H9 (cell line): ENCODE results near the gene BIRC7. TPM values are rescaled to one million over a fixed set of nuclear protein-coding genes. Genes with fewer than 3 reads are reported as not detected.

Experiments
- DNase-seq: peaks from one replicate; pipeline ENCODE4 v3.0.0-alpha.2; 2017
- H2AFZ ChIP-seq: one replicate; pipeline ENCODE4 v1.6.1; 2013; ENCODE audit warnings: mild to moderate bottlenecking, low read length, control low read depth, moderate library complexity
- H2AK5ac ChIP-seq: 2 replicates; pipeline ENCODE4 v1.6.1; 2013; ENCODE audit warnings: low read length, control low read depth, mixed read lengths; ENCODE audit not compliant: insufficient read length
- H2BK120ac ChIP-seq: one replicate; pipeline ENCODE4 v1.6.1; 2013; ENCODE audit warnings: low read depth, mild to moderate bottlenecking, low read length, control low read depth, inconsistent platforms; ENCODE audit not compliant: poor library complexity, severe bottlenecking
- H2BK12ac ChIP-seq: 2 replicates; pipeline ENCODE4 v1.6.1; 2013; ENCODE audit warnings: low read length, control low read depth, mixed read lengths, low read depth; ENCODE audit not compliant: insufficient read length
- H2BK15ac ChIP-seq: 2 replicates; pipeline ENCODE4 v1.6.1; 2013; ENCODE audit warnings: low read depth, low read length, control low read depth
- H2BK20ac ChIP-seq: one replicate; pipeline ENCODE4 v1.6.1; 2013; ENCODE audit warnings: low read depth, mild to moderate bottlenecking, low read length, control low read depth, inconsistent platforms; ENCODE audit not compliant: poor library complexity, severe bottlenecking
- H2BK5ac ChIP-seq: 2 replicates; pipeline ENCODE4 v1.6.1; 2013; ENCODE audit warnings: low read length, control low read depth, mixed read lengths; ENCODE audit not compliant: insufficient read length
- H3K14ac ChIP-seq: 2 replicates; pipeline ENCODE4 v1.6.1; 2013; ENCODE audit warnings: low read length, control low read depth; ENCODE audit not compliant: insufficient read depth
- H3K18ac ChIP-seq: 2 replicates; pipeline ENCODE4 v1.6.1; 2013; ENCODE audit warnings: low read depth, mild to moderate bottlenecking, mixed read lengths, low read length, control low read depth; ENCODE audit not compliant: insufficient read length
- H3K23ac ChIP-seq: 2 replicates; pipeline ENCODE4 v1.6.1; 2013; ENCODE audit warnings: low read length, control low read depth, mixed read lengths, low read depth; ENCODE audit not compliant: insufficient read length
- H3K23me2 ChIP-seq: 2 replicates; pipeline ENCODE4 v1.6.1; 2013; ENCODE audit warnings: low read depth, mild to moderate bottlenecking, mixed read lengths, low read length, control low read depth; ENCODE audit not compliant: insufficient read length, poor library complexity, severe bottlenecking
- H3K27ac ChIP-seq: 2 replicates; pipeline ENCODE4 v1.5.1; 2013; ENCODE audit warnings: low read length, control low read depth, mixed read lengths, low read depth; ENCODE audit not compliant: insufficient read length
- H3K27me3 ChIP-seq: 2 replicates; pipeline ENCODE4 v1.6.1; 2013; ENCODE audit warnings: low read length, control low read depth, inconsistent platforms; ENCODE audit not compliant: insufficient read depth
- H3K4ac ChIP-seq: 2 replicates; pipeline ENCODE4 v1.6.1; 2013; ENCODE audit warnings: low read depth, mild to moderate bottlenecking, control low read depth, inconsistent platforms, low read length, moderate library complexity
- H3K4me1 ChIP-seq: 2 replicates; pipeline ENCODE4 v1.6.1; 2013; ENCODE audit warnings: low read length, control low read depth, inconsistent platforms; ENCODE audit not compliant: insufficient read depth
- H3K4me2 ChIP-seq: 2 replicates; pipeline ENCODE4 v1.6.1; 2013; ENCODE audit warnings: low read length, control low read depth, mixed read lengths; ENCODE audit not compliant: insufficient read length, insufficient read depth
- H3K56ac ChIP-seq: 2 replicates; pipeline ENCODE4 v1.6.1; 2013; ENCODE audit warnings: low read depth, mild to moderate bottlenecking, mixed read lengths, low read length, control low read depth; ENCODE audit not compliant: insufficient read length
- H3K79me1 ChIP-seq: 2 replicates; pipeline ENCODE4 v1.6.1; 2013; ENCODE audit warnings: low read depth, mild to moderate bottlenecking, moderate library complexity, low read length, control low read depth, inconsistent platforms; ENCODE audit not compliant: insufficient read depth, poor library complexity, severe bottlenecking
- H3K79me2 ChIP-seq: 2 replicates; pipeline ENCODE4 v1.6.1; 2013; ENCODE audit warnings: low read length, control low read depth, inconsistent platforms; ENCODE audit not compliant: insufficient read depth
- H3K9ac ChIP-seq: 2 replicates; pipeline ENCODE4 v1.6.1; 2013; ENCODE audit warnings: low read length, control low read depth, mixed read lengths; ENCODE audit not compliant: insufficient read length; ENCODE audit errors: extremely low read depth
- H3K9me3 ChIP-seq: one replicate; pipeline ENCODE4 v1.6.1; 2013; ENCODE audit warnings: low read depth, low read length, inconsistent platforms; ENCODE audit not compliant: control insufficient read depth
- H3T11ph ChIP-seq: one replicate; pipeline ENCODE4 v1.6.1; 2013; ENCODE audit warnings: mild to moderate bottlenecking, low read length, control low read depth, inconsistent platforms
- H4K20me1 ChIP-seq: one replicate; pipeline ENCODE4 v1.6.1; 2013; ENCODE audit not compliant: control insufficient read depth, insufficient read length, insufficient read depth
- H4K5ac ChIP-seq: 2 replicates; pipeline ENCODE4 v1.6.1; 2013; ENCODE audit warnings: low read depth, mild to moderate bottlenecking, mixed read lengths, low read length, control low read depth; ENCODE audit not compliant: insufficient read length
- H4K8ac ChIP-seq: replicated peaks from 2 replicates; pipeline ENCODE4 v1.6.1; 2013; ENCODE audit warnings: low read length, control low read depth, mixed read lengths, low read depth; ENCODE audit not compliant: insufficient read length
- H4K91ac ChIP-seq: 2 replicates; pipeline ENCODE4 v1.6.1; 2013; ENCODE audit warnings: low read depth, mild to moderate bottlenecking, moderate library complexity, mixed read lengths, low read length, control low read depth; ENCODE audit not compliant: insufficient read length
- H3K27ac Mint-ChIP-seq, 3 experiments: 2 replicates in 2 of 3; 3 replicates in 1 of 3; pipeline ENCODE4 v1.8.0; 2020 to 2021; ENCODE audit warnings: mixed read lengths in 3 of 3, mild to moderate bottlenecking in 1 of 3, moderate library complexity in 1 of 3
- H3K27me3 Mint-ChIP-seq: 2 replicates; pipeline ENCODE4 v1.8.0; 2021; ENCODE audit warnings: low read depth, mild to moderate bottlenecking, moderate library complexity, mixed read lengths
- H3K36me3 Mint-ChIP-seq, 3 experiments: 2 replicates in 2 of 3; 3 replicates in 1 of 3; pipeline ENCODE4 v1.8.0; 2020 to 2021; ENCODE audit warnings: low read depth in 3 of 3, mixed read lengths in 3 of 3; ENCODE audit not compliant: insufficient read depth in 1 of 3
- H3K4me1 Mint-ChIP-seq, 2 experiments: 2 replicates each; pipeline ENCODE4 v1.8.0; 2020; ENCODE audit warnings: mixed read lengths in 2 of 2
- H3K4me3 Mint-ChIP-seq, 2 experiments: 2 replicates in 1 of 2; 3 replicates in 1 of 2; pipeline ENCODE4 v1.8.0; 2020 to 2021; ENCODE audit warnings: mild to moderate bottlenecking in 2 of 2, mixed read lengths in 2 of 2, moderate library complexity in 1 of 2
- H3K9me3 Mint-ChIP-seq, 2 experiments: 2 replicates in 1 of 2; 3 replicates in 1 of 2; pipeline ENCODE4 v1.8.0; 2020; ENCODE audit warnings: mild to moderate bottlenecking in 2 of 2, mixed read lengths in 2 of 2, moderate library complexity in 1 of 2
- WGBS: extraction: QIAGEN DNeasy Blood & Tissue Kit; methylation state at CpG from one replicate; pipeline ENCODE4 v1.1.7; 2013; ENCODE audit warnings: missing lambda C conversion rate, low lambda C conversion rate, mixed read lengths; ENCODE audit not compliant: insufficient read length; ENCODE audit errors: extremely low coverage; 5-methylcytosine and 5-hydroxymethylcytosine counted together
- total RNA-seq: library from RNA; stranded (reverse); gene quantifications from 2 replicates; pipeline ENCODE4 v1.2.1, GENCODE V29; 2021
- TF ChIP-seq, protein P1 (sequence below): fragments of 200-600 bp; sonication (generic); conservative IDR thresholded peaks from 3 replicates; pipeline ENCODE4 v1.8.0; 2021; ENCODE audit warnings: antibody characterized with exemption, mild to moderate bottlenecking

Gene BIRC7
- total RNA-seq, 1 experiment from 2014 or later: not detected

- Mint-ChIP-seq H3K27me3 (peaks cover 32% of the 10 kb centered on the region), H3K4me3 (peak overlapping the region in 1 of 2 experiments; percentile 17; a peak in 2 of 5 replicates), H3K4me1 (peaks cover 10 to 36% of the 10 kb centered on the region in 2 experiments), H3K9me3 (peaks cover 0 to 1% of the 10 kb centered on the region in 2 experiments; a peak in 1 of 5 replicates), H3K36me3 (peaks cover 3 to 4% (median 3%) of the 10 kb centered on the region in 3 experiments; a peak in 4 of 7 replicates), H3K27ac (no peak overlapping the region; a peak in 2 of 7 replicates)
- peaks cover 9% of the 10 kb centered on the region for H3K23me2 ChIP-seq
- H2BK15ac ChIP-seq: no peak overlapping the region
- no peaks in the 10 kb centered on the region; the same call in 1 of the 2 replicates for H3K79me2 ChIP-seq
- H3K4me1 ChIP-seq: no peaks in the 10 kb centered on the region
- H2AFZ ChIP-seq: no peak overlapping the region
- no peak overlapping the region for H3K4me2 ChIP-seq
- H3K79me1 ChIP-seq: no peaks in the 10 kb centered on the region
- H2BK5ac ChIP-seq: no peak overlapping the region
- no peak overlapping the region for H3K18ac ChIP-seq
- no peaks in the 10 kb centered on the region for H3K27me3 ChIP-seq
- H2BK20ac ChIP-seq: no peak overlapping the region
- no peak for DNase-seq
- no peak overlapping the region for H4K8ac ChIP-seq
- no peaks in the 10 kb centered on the region for H4K20me1 ChIP-seq
- no peak overlapping the region for H3K23ac ChIP-seq
- no CpG with 5 or more reads among the region's 25 CpGs for whole genome bisulfite sequencing
- no peak overlapping the region for H3K27ac ChIP-seq
- H4K5ac ChIP-seq: peak overlapping the region; percentile 77
- no peak overlapping the region for H4K91ac ChIP-seq
- no peak overlapping the region for H2AK5ac ChIP-seq
- H3K9ac ChIP-seq: no peak overlapping the region
- no peak overlapping the region for H3K4ac ChIP-seq
- peak overlapping the region; percentile 6; the same call in 1 of the 2 replicates for H3K14ac ChIP-seq
- no peak overlapping the region for H2BK12ac ChIP-seq
- H2BK120ac ChIP-seq: no peak overlapping the region
- no peak overlapping the region for H3T11ph ChIP-seq
- no peak overlapping the region for H3K56ac ChIP-seq
- no peaks in the 10 kb centered on the region for H3K9me3 ChIP-seq
- TF ChIP-seq, protein P1, sequence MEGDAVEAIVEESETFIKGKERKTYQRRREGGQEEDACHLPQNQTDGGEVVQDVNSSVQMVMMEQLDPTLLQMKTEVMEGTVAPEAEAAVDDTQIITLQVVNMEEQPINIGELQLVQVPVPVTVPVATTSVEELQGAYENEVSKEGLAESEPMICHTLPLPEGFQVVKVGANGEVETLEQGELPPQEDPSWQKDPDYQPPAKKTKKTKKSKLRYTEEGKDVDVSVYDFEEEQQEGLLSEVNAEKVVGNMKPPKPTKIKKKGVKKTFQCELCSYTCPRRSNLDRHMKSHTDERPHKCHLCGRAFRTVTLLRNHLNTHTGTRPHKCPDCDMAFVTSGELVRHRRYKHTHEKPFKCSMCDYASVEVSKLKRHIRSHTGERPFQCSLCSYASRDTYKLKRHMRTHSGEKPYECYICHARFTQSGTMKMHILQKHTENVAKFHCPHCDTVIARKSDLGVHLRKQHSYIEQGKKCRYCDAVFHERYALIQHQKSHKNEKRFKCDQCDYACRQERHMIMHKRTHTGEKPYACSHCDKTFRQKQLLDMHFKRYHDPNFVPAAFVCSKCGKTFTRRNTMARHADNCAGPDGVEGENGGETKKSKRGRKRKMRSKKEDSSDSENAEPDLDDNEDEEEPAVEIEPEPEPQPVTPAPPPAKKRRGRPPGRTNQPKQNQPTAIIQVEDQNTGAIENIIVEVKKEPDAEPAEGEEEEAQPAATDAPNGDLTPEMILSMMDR: no peak
Observed at GRCh38 chr20:63219866-63220521, 15.7 kb upstream of the BIRC7 start.
